ENCODE measurements around the gene CAMK2B.

The CAMK2B gene

DNA sequence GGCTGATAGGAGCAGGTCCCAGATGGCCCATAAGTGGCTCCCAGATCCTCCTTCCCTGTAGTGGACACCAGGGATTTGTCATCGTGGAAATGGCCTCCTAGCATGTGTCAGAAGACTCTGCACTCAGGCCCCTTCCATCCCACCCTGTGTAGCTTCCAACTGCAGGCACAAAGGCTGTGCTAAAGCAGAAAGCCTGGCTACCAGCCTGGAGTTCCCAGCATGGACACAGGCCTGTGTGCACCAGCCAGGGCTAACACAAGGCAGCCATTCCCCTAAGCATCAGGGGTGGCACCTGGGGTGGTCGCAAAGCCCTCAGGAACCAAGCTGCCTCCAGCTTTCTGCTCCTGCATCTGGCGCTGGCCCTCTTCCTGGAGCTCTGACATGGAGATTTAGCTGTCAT lies 4.5 kb upstream of the CAMK2B start:
- no peak for DNase-seq

DNA sequence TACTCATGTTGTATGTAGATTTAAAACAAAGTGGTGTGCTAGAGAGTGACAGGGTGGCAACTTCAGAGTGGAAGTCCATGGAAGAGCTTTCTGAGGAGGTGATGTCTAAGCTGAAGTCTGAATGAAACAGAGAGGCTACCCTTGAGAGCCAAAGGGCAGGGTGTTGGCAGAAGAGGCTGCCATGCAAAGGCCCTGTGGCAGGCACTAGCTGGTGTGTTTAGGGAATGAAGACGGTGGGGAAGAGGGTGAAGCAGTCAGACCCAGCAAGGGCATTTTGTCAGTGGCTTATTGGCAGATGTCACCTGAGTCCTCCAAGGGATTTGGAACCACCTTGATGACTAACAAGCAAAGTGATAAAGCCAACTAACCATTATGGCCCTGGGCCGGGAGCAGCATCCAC lies 3.7 kb upstream of the CAMK2B start:
- no peak for DNase-seq

GRCh38 chr7:44327981-44328380 lies 2.6 kb upstream of the CAMK2B start:
- no peak for DNase-seq

DNA sequence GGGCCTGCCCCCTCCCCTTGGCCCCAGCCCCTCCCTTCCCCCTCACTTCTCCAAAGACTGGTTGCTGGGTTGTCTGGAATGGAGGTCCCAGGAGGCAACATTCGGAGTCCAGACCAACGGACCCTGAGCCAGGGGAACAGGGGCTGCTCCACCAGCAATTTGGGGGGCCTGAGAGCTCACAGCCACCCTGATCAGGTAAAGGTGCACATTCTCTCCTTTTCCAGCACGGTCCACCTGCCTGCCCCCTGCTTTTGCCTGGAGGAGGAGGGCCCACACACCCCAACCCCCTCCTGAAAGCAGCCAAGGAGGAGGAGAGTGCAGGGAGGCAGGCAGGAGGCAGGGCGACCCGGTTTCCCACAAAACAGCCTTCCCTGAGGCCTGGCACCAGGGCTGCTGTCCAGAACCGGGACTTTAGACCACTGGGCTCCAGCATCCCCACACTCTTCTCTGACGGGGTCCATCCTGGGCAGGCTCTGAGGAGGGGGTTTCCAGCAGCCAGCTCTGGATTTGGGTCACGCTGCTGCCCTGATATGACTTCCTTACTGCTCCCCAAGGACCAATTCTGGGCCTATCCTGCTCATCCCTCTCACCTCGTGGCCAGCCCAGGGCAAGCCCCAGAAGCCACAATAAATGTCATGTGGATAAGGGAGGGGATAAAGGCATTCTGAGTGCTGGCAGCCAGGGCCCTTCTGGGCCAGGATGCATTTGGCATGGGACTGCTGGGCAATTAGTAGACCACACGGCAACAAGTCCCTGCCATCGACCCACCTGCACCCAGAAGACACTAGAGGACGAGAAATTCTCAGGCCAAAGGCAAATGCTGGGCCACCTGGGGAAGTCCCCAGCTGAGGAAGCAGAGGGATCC lies 1.1 kb upstream of the CAMK2B start:
- DNase-seq: no peak

- DNase-seq: no peak
Observed at GRCh38 chr7:44325811-44326241, 432 bp upstream of the CAMK2B start.

DNA sequence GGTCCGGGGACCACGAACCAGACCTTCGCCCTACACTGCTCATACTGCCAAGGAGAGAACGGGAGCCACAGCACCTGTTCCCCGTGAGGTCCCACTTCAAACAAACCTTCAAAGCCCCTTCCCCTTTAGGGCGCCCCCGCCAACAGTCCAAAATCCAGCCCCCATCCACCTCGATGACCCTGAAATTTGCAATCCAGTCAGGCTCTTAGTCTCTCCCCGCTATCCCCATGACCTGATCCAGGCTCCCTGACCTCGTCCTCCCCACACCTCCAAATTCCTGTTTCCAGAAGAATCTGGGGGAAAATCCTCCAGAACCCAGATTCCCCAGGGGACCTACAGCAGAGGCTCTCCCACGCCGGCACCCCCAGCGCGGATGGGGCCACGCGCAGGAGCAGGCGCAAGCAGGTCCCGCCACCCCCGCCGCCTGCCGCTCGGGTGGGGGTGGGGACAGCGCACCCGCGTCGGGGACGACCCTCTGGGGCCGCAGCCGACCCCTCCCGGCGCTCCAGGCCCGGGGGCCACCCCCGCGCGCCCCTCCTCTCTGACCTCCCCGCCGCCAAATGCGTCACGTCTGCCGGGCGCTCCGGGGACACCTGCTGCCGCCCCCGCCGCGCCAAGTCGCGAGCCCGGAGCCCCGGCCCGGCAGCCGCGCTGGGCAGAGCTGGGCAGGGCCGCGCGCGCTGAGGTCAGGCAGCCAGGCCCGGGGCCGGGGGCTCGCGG lies 753 bp downstream of the CAMK2B start:
- DNase-seq: no peak

DNA sequence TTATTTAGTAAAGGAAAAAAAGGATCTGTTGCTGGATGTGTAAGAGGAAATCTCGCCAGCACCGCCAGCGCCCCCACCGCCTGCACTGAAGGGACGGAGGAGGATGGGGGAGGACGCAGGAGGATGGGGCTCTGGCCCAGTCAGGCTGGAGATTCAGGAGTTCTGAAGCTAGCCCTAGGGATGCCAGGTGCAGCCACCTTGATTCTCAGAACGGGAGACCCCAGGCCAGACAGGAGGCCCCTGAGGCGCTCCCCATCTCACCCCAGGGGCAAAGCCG lies 1.3 kb downstream of the CAMK2B start:
- no peak for DNase-seq

GRCh38 chr7:44323381-44324203 lies 1.8 kb downstream of the CAMK2B start:
- DNase-seq: no peak

DNA sequence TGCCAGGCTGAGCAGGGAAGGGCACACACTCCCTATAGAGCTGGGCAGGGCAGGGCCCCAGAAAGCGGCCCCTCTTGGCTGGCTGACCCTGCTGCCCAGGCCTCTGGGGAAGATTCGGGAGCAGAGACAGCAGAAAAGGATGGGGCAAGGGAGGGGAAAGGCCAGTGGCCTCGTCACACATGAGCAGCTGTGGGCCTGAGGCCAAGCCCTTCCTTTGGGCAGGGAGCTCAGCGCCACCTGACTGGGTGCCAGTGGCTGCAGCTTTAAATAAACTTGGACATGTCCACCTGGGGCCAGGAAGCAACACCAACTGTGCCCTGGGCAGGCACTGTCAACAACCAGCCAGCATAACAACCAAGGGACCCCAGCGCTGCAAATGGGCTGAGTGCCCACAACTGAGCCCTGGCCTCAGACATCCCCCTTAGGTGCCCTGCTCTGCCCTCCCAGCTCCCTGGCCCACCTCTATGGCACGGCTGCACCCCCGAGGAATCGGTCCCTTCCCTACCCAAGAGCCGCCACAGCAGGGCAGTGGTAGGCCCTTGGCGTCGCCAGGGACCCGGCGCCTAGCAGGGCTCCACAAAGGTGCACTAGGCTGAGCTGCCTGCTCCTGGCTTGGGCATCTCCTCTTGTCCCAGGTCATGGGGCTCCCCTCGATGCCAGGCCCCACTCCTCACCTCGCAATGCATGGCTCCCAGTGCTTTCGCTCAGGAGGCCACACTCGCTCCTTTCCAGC lies 2.6 kb downstream of the CAMK2B start:
- DNase-seq: no peak

DNA sequence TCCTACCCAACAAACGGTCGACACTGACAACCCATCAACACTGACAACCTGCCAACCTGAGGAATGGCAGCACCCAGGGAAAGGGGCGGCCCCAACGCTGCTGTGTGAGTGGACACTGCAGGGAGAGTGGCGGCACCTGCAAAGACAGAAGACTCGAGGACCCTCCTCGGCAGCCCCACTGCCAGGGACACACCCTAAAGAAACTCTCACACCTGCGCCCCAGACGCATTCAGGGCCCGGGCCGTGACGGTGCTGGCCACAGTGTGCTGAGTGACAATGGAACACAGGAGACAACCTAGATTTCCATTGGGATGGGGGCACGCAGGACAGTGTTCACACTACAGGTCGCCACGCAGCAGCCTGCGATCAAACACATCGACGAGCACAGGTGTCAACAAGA lies 3.6 kb downstream of the CAMK2B start:
- DNase-seq: no peak

DNA sequence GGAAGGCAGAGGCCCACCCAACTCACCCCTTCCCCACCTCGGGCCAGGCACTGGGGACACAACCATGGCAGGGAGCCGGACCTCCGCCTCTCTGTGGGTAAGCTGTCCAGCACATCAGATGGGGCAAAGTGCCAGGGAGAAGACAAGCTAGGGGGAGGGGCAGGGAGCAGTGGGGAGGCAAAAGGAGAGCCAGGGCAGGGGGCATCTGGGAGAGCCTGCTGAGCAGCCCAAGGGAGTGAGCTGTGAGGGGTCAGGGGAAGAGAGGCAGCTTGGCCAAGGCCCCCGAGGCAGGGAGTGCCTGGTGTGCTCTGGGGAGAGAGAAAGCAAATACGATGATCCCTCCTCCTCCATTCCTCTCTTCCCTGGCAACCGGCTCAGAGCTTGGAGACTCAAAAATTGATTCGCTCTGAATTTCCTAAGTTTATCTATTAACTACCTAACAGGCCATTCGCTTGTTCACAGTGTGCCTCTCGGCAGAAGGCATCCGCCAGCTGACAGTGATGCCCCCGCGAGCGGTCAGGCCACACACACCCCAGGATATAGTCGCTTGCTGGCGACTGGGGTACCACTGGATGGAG lies 4.5 kb downstream of the CAMK2B start:
- DNase-seq: no peak

DNA sequence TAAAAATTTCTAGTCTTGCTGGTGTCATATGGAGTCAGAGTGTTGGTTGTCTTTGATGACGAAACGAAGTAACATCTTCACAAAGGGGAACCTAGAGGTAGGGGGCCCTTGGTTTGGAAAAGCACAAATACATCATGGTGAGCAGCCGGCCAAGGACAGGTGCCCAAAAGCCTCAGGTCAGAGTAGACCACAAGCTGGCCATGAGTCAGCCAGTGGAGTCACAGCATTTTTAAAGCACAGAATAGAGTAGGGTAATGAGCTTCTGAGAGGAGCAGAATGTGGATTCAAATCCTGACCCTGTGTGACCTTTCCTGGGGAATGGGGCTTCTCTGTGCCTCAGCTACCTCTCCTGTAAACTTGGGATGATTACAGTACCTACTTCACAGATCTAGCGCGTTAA lies 5.3 kb downstream of the CAMK2B start:
- no peak for DNase-seq

- DNase-seq: no peak
Observed at GRCh38 chr7:44318332-44318731, 7.1 kb downstream of the CAMK2B start.

GRCh38 chr7:44315301-44315903 lies 10.0 kb downstream of the CAMK2B start:
- DNase-seq: no peak

DNA sequence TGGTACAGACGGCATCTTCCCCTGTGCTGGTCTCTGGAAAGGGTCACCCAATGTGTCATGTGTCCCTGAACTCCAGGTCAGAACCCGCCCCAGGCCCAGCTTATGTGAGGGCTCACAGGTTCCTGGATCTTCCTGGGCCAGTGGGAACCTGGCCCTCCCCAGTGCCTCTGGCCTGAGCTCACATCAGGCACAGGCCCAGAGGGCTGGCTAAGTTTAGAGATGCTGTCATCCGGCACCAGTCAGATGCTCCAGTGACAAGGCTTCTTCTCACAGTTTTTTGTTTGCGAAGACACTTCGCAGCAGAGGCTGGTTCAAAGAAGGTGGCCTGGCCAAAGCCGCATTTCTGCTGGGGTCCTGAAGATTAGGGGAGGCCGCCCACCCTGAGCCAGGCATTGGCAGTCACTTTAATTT lies 11.8 kb downstream of the CAMK2B start:
- no peak for DNase-seq

DNA sequence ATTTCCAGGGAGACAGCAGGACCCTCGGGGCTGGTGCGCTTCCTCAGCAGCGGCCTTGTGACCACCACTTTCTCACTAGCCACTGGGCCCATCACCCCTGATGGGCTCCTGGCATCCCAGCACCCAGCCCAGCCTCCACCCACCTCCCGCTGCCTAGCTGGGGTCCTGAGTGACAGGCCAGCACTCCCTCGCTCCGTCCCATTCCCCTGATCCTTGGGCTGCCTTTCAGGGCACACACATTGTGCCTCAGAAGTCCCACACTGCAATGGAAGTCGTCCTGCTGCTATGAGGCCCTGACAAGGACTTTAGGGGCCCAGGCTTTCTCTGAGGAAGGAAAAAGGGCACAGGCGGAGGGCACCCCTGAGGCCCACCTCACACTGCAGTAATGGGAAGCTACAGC lies 12.4 kb downstream of the CAMK2B start:
- DNase-seq: no peak

GRCh38 chr7:44311561-44312495 lies 13.6 kb downstream of the CAMK2B start:
- DNase-seq: no peak

DNA sequence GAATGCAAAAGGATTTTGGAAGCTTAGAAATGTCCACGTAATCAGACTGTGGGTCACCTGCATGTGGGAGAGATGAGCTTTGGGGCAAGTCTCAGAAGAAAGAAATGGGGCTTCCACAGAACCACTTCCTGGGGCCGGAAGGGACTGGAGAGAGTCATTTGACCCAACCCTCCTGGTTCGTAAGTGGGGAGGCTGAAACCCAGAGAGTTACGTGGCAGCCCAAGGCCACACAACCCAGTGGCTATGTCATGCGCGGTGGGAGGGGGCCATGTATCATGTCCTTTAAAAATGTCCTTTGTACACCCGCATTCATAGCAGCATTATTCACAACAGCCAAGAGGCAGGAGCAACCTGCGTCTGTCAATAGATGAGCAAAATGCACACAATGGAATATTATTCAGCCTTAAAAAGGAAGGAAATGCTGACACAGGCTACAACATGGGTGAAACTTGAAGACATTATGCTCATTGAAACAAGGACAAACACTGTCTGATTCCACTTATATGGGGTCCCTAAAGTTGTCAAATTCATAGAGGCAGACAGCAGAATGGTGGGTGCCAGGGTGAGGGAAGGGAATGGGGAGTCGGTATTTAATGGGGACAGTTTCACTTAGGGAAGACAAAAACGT lies 15.1 kb downstream of the CAMK2B start:
- DNase-seq: no peak

DNA sequence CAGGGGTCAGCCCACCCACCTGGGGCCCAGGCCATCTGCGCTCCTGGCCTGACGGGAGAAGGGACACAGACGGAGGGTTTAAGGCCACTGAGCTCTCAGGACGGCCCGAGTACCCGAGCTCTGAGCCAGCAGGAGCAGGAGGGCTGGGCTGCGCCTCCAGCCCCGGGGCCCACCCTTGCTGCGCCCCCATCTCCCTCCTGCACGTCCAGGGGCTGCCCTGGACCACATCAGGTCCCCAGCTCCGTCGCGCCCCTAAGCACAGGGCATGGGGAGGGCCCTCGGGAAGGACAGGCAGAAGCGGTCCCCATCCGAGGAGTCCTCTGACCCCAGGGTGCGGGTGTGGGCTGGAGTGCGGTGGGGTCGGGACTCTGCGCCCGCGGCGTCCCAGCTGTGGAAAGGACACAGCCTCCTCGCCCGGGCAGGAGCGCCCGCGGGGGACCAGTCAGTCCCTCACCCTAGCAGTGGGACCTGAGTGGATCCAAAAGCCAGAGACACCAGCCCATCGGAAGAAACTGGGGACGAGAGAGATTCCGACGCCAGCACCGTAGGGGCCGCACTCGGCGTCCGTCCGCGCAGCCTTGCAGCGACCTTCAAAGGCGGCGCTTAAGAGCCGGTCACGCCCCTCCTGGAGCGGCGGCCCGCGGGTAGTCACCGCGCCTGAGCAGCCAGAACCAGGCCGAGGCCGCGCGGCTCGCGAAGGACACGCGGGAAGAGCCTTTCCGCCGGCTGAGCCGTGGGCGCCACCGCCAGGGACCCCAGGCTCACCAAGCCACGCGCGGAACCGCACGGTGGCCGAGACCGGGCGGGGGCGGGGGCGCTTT lies 15.9 kb downstream of the CAMK2B start:
- peak; percentile 60 for DNase-seq

All from fibroblast of skin of right biceps (primary cell).